Epithelial cell of proximal tubule (primary cell): ENCODE measurements around the gene ZNFX1. TPM values are rescaled to one million over a fixed set of nuclear protein-coding genes. Genes with fewer than 3 reads are reported as not detected.

Experiments
- DNase-seq: peaks from one replicate; pipeline ENCODE4 v3.0.0-alpha.2; 2011; ENCODE audit warnings: low read depth
- H3K4me3 ChIP-seq: 2 replicates; pipeline ENCODE4 v1.5.1; 2011; ENCODE audit warnings: low read depth, mild to moderate bottlenecking, low read length
- CTCF ChIP-seq: conservative IDR thresholded peaks from 2 replicates; pipeline ENCODE4 v1.5.1; 2012; ENCODE audit warnings: low read depth, mild to moderate bottlenecking, low read length
- total RNA-seq: library from RNA; depleted of rRNA; stranded (reverse); fragments of >200 nt; gene quantifications from 2 replicates; pipeline ENCODE4 v1.2.3, GENCODE V29; 2015

ZNFX1 gene
- total RNA-seq, 1 donor from 2014 or later = 16.0 TPM

DNA sequence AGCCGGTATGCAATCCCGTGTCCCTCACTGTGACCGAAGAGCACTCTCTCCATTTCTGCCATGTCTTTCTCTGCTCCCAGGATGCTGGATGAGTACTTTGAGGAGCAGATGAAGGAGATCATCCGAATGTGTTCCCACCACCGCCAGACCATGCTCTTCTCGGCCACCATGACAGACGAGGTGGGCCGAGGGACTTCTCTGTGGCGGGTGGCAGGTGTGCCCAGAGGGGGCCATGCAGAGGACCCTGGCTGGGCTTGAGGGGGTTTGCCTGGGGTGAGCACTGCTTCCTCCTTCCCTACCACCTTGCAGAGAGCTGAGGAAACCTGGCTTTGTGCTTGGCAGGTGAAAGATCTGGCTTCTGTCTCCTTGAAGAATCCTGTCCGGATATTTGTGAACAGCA is 44.6 kb downstream of the ZNFX1 start:
- DNase-seq = no peak
- H3K4me3 ChIP-seq = no peak overlapping the region
- no peak for TF ChIP-seq CTCF

DNA sequence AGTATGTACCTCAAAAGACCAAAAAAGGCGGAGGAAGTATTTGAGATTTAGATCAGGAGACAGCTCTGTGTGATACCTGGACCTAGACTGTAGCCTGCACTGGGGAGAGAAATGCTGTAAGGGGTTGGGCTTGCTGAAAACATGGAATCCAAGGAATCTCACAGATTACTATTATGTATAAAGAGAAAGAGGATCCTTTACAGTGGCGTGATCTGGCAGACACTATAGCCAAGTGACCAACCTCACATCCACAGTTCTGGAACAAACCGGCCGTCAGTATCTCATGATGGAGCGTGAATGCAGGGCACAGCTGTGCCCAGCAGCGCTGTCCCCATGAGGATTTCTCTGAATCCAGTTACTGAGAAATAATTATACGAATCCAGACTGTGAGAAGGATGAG is 46.4 kb downstream of the ZNFX1 start:
- H3K4me3 ChIP-seq = no peak overlapping the region
- DNase-seq = no peak
- no peak for TF ChIP-seq CTCF

DNA sequence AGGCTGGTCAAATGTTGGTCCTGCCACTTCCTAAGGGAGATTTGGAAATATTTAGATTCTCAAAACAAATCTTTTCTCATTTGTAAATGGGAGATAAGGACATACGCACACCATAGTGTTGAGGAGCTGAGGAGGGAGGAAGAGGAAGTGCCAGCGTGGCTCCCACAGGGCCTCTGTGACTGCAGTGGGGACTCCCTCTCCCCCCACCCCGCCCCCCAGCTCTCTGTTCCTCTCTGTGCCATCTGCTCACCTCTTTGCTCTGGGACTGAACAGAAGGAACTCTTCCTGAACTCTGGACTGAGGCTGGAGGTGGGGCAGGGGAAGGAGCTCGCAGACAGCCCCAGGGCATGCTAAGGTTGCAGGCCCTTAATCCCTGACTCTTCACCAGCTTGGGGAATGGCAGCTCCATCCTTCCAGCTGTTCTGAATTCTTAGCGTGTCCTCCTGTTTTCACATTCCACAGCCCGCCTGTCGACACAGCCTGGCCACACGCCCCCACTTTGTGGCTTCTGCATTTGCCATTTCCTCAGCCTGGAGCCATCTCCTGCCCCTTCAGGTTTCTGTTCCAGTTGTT is 47.2 kb downstream of the ZNFX1 start:
- DNase-seq = no peak
- no peak overlapping the region for H3K4me3 ChIP-seq
- TF ChIP-seq CTCF = no peak

- DNase-seq = no peak
- H3K4me3 ChIP-seq = no peak overlapping the region
- TF ChIP-seq CTCF = no peak
These were observed 47.8 kb downstream of the ZNFX1 start for GRCh38 chr20:49230021-49230420.

GRCh38 chr20:49229381-49229780 is 48.5 kb downstream of the ZNFX1 start:
- no peak for TF ChIP-seq CTCF
- H3K4me3 ChIP-seq = no peak overlapping the region
- DNase-seq = no peak

GRCh38 chr20:49228676-49229075 is 49.2 kb downstream of the ZNFX1 start:
- DNase-seq = no peak
- no peak for TF ChIP-seq CTCF
- no peak overlapping the region for H3K4me3 ChIP-seq

DNA sequence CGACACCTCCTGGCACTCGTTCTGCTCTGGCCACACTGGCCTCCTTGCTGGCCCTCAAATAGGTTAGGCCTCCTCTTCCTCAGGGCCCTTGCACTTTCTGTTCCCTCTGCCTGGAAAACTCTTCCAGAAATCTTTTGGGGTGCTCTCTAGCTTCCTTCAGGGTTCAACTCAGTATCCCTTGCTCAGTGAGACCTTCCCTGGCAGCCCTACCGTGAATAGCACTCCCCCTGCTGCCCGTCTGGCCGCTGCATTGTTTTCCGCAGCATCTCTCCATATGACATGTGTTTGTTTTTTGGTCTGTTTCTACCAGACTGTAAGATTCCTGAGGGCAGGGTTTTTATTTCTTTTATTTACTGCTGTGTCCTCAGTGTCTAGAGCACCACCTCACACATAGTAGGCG is 52.0 kb downstream of the ZNFX1 start:
- no peak for DNase-seq
- H3K4me3 ChIP-seq = no peak overlapping the region
- TF ChIP-seq CTCF = no peak
